ENCODE measurements around the gene TFAM.

DNA sequence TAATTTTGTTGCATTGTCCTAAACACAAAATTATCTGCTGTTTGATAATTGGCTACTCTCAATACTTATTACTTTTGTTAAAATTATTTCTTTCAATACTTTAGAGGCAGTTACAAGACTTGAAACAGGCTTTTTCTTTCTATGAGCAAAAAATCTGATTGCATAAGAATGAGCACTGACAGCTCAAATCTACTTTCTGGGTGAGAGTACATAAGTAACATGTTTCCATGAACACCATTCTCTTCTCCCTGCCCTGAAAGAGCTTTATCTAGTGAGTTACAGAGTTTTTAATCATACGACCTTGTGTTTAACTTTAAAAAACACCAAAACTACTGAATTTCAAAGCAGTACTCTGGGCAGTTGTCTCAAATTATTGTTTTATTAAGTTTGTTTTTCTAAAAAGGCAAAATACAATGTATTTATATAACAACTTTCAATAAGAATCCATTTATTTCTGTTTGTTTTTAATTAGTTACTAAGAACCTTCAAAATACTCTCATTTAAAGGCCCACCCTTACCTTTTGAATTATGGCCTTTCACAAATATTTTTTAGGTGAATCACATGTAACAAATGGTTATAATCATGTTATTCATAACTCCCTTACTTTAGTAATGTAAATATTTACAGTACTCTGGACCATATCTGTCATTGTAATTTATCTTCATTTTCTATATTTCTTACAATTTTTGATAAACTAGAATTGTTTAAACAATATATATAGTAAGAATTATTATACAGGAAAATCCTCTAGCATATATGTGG lies 23.0 kb upstream of the TFAM start:
- TF ChIP-seq CTCF (IDR thresholded peaks at IDR 0.05) (no peak), POLR2A (IDR thresholded peaks at IDR 0.05) (no peak)
